CD4-positive, alpha-beta memory T cell (primary cell): ENCODE data around the gene ABCA12. TPM values are rescaled to one million over a fixed set of nuclear protein-coding genes. Genes with fewer than 3 reads are reported as not detected.

Experiments used
- CTCF ChIA-PET: fragments of 350-600 bp; sonication (Branson Sonifier 250); formaldehyde crosslinking; loops from one replicate; lab custom pipeline; 2021; ENCODE audit warnings: inconsistent platforms; ENCODE audit not compliant: partially characterized antibody; lab: Charles Lee
- POLR2A ChIA-PET: fragments of 350-600 bp; sonication (Branson Sonifier 250); formaldehyde crosslinking; loops from one replicate; lab custom pipeline; 2021; ENCODE audit not compliant: partially characterized antibody; lab: Charles Lee
- DNase-seq, 5 donors: peaks; one replicate each; pipeline versions ENCODE4 v3.0.0 to v3.0.0-alpha.2; 2020 to 2022; ENCODE audit warnings: mixed read lengths in 1 of 5
- H3K27ac ChIP-seq: one replicate; pipeline ENCODE4 v1.7.0; 2013; ENCODE audit warnings: low read depth, low read length
- H3K27me3 ChIP-seq: 2 replicates; pipeline ENCODE4 v1.7.0; 2013; ENCODE audit warnings: mild to moderate bottlenecking, low read length, moderate library complexity; ENCODE audit not compliant: insufficient read depth
- H3K36me3 ChIP-seq: 2 replicates; pipeline ENCODE4 v1.7.0; 2013; ENCODE audit warnings: mild to moderate bottlenecking, low read length, moderate library complexity; ENCODE audit not compliant: insufficient read depth
- H3K4me1 ChIP-seq: 2 replicates; pipeline ENCODE4 v1.7.0; 2013; ENCODE audit warnings: mild to moderate bottlenecking, low read length, moderate library complexity; ENCODE audit not compliant: insufficient read depth
- H3K4me3 ChIP-seq, 2 donors: one replicate each; pipeline ENCODE4 v1.7.0; 2013; ENCODE audit warnings: low read length in 2 of 2, mild to moderate bottlenecking in 1 of 2
- H3K9me3 ChIP-seq, 2 donors: one replicate each; pipeline ENCODE4 v1.7.0; 2013; ENCODE audit warnings: low read length in 2 of 2, control low read depth in 1 of 2; ENCODE audit not compliant: control insufficient read depth in 1 of 2
- H3K27ac Mint-ChIP-seq, 7 donors: one replicate each; pipeline ENCODE4 v1.8.0; 2020 to 2021; ENCODE audit warnings: mixed read lengths in 7 of 7, mild to moderate bottlenecking in 6 of 7, inconsistent platforms in 3 of 7, moderate library complexity in 3 of 7
- H3K27me3 Mint-ChIP-seq, 2 donors: one replicate each; pipeline ENCODE4 v1.8.0; 2020 to 2021; ENCODE audit warnings: mixed read lengths in 2 of 2
- H3K36me3 Mint-ChIP-seq, 2 donors: one replicate each; pipeline ENCODE4 v1.8.0; 2020 to 2021; ENCODE audit warnings: mixed read lengths in 2 of 2, inconsistent platforms in 1 of 2, mild to moderate bottlenecking in 1 of 2
- H3K4me1 Mint-ChIP-seq, 4 donors: one replicate each; pipeline ENCODE4 v1.8.0; 2020 to 2021; ENCODE audit warnings: mixed read lengths in 4 of 4, mild to moderate bottlenecking in 1 of 4
- H3K4me3 Mint-ChIP-seq, 8 donors: one replicate each; pipeline ENCODE4 v1.8.0; 2020 to 2021; ENCODE audit warnings: mixed read lengths in 8 of 8, mild to moderate bottlenecking in 7 of 8, moderate library complexity in 6 of 8, inconsistent platforms in 3 of 8
- H3K9me3 Mint-ChIP-seq, 8 donors: one replicate each; pipeline ENCODE4 v1.8.0; 2020 to 2021; ENCODE audit warnings: mixed read lengths in 8 of 8, mild to moderate bottlenecking in 5 of 8, inconsistent platforms in 3 of 8, moderate library complexity in 1 of 8
- intact Hi-C: fragments of 100-400 bp; cut with micrococcal nuclease; formaldehyde crosslinking; loops from one replicate; pipeline ENCODE4 v1.15.1; 2023
- polyA plus RNA-seq, 2 donors: library from polyadenylated mRNA; unstranded; fragments of 300-500 nt; fragmentation: Illumina TruSeq; gene quantifications; one replicate each; pipeline ENCODE4 v1.2.3, GENCODE V29; 2021
- total RNA-seq, 2 experiments: library from RNA; stranded (reverse); gene quantifications; one replicate each; pipeline ENCODE4 v1.2.3, GENCODE V29; 2021

Gene ABCA12
- total and polyA plus RNA-seq, 4 experiments from 2014 or later = not detected

GRCh38 chr2:215084080-215084479, 54.3 kb downstream of the ABCA12 start:
- Histone ChIP-seq H3K9me3 (no peaks in the 10 kb centered on the region), H3K27ac (no peak overlapping the region), H3K4me1 (no peaks in the 10 kb centered on the region), H3K27me3 (no peaks in the 10 kb centered on the region), H3K36me3 (no peaks in the 10 kb centered on the region), H3K4me3 (no peak overlapping the region)
- Mint-ChIP-seq H3K36me3 (no peaks in the 10 kb centered on the region), H3K4me3 (no peak overlapping the region), H3K4me1 (no peaks in the 10 kb centered on the region), H3K9me3 (peaks cover 0 to 5% (median 0%) of the 10 kb centered on the region in 8 donors), H3K27ac (no peak overlapping the region), H3K27me3 (peaks cover 0 to 5% of the 10 kb centered on the region in 2 donors)
- intact Hi-C loops = no loop called here
- no peak for DNase-seq
- POLR2A ChIA-PET = no interaction called here
- CTCF ChIA-PET = no interaction called here

DNA sequence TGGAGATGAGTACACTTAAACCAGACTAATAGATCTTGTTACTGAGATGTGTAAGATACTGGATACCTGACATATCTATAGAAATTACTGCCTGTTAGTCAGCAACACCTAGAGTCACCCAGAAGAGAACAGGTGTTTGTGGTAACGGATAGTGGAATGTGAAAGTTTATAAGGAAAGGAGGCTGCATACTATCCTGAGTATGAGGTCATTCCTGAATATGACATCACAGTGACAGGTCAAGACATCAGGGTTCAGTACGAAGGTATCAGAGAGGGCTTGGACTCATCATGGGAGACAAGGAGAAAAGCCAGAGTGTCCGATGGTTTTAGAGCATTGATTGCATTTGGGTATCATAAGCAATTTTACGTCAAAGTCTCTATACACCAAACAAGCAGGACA, 55.3 kb downstream of the ABCA12 start:
- Mint-ChIP-seq H3K27me3 (peaks cover 0 to 5% of the 10 kb centered on the region in 2 donors), H3K9me3 (peaks cover 0 to 5% (median 0%) of the 10 kb centered on the region in 8 donors), H3K27ac (no peak overlapping the region), H3K4me1 (no peaks in the 10 kb centered on the region), H3K36me3 (no peaks in the 10 kb centered on the region), H3K4me3 (no peak overlapping the region)
- Histone ChIP-seq H3K36me3 (no peaks in the 10 kb centered on the region), H3K4me3 (no peak overlapping the region), H3K4me1 (no peaks in the 10 kb centered on the region), H3K27me3 (no peaks in the 10 kb centered on the region), H3K27ac (no peak overlapping the region), H3K9me3 (no peaks in the 10 kb centered on the region)
- no peak for DNase-seq
- intact Hi-C loops = no loop called here
- ChIA-PET POLR2A (no interaction called here), CTCF (no interaction called here)

- Mint-ChIP-seq H3K9me3 (peaks cover 0 to 5% (median 0%) of the 10 kb centered on the region in 8 donors), H3K27me3 (peaks cover 0 to 5% of the 10 kb centered on the region in 2 donors), H3K36me3 (no peaks in the 10 kb centered on the region), H3K4me3 (no peak overlapping the region), H3K4me1 (no peaks in the 10 kb centered on the region), H3K27ac (no peak overlapping the region)
- Histone ChIP-seq H3K9me3 (no peaks in the 10 kb centered on the region), H3K36me3 (no peaks in the 10 kb centered on the region), H3K4me1 (no peaks in the 10 kb centered on the region), H3K4me3 (no peak overlapping the region), H3K27ac (no peak overlapping the region), H3K27me3 (no peaks in the 10 kb centered on the region)
- ChIA-PET CTCF (no interaction called here), POLR2A (no interaction called here)
- intact Hi-C loops = no loop called here
- DNase-seq = no peak
Measured at GRCh38 chr2:215082446-215082845, 56.0 kb downstream of the ABCA12 start.

- DNase-seq = no peak
- Mint-ChIP-seq H3K27ac (no peak overlapping the region), H3K9me3 (peaks cover 0 to 5% (median 0%) of the 10 kb centered on the region in 8 donors), H3K36me3 (no peaks in the 10 kb centered on the region), H3K4me1 (no peaks in the 10 kb centered on the region), H3K27me3 (peaks cover 0 to 5% of the 10 kb centered on the region in 2 donors), H3K4me3 (no peak overlapping the region)
- Histone ChIP-seq H3K4me1 (no peaks in the 10 kb centered on the region), H3K27me3 (no peaks in the 10 kb centered on the region), H3K27ac (no peak overlapping the region), H3K9me3 (no peaks in the 10 kb centered on the region), H3K4me3 (no peak overlapping the region), H3K36me3 (no peaks in the 10 kb centered on the region)
- ChIA-PET POLR2A (no interaction called here), CTCF (no interaction called here)
- intact Hi-C loops = no loop called here
Measured at GRCh38 chr2:215080545-215080944, 57.9 kb downstream of the ABCA12 start.

GRCh38 chr2:215071676-215072075, 66.8 kb downstream of the ABCA12 start:
- no peaks in the 10 kb centered on the region for H3K9me3 Mint-ChIP-seq
- H3K27ac Mint-ChIP-seq = no peak overlapping the region
- Histone ChIP-seq H3K27ac (no peak overlapping the region), H3K4me3 (no peak overlapping the region), H3K36me3 (no peaks in the 10 kb centered on the region), H3K9me3 (no peaks in the 10 kb centered on the region), H3K27me3 (no peaks in the 10 kb centered on the region), H3K4me1 (no peaks in the 10 kb centered on the region)
- ChIA-PET CTCF (no interaction called here), POLR2A (no interaction called here)
- H3K36me3 Mint-ChIP-seq = no peaks in the 10 kb centered on the region
- DNase-seq = no peak
- H3K27me3 Mint-ChIP-seq = no peaks in the 10 kb centered on the region
- intact Hi-C loops = no loop called here
- no peak overlapping the region for H3K4me3 Mint-ChIP-seq
- no peaks in the 10 kb centered on the region for H3K4me1 Mint-ChIP-seq

GRCh38 chr2:215068399-215068798, 70.0 kb downstream of the ABCA12 start:
- no peaks in the 10 kb centered on the region for H3K27me3 ChIP-seq
- H3K27ac ChIP-seq = no peak overlapping the region
- no peak overlapping the region for H3K4me3 ChIP-seq
- POLR2A ChIA-PET = no interaction called here
- no peaks in the 10 kb centered on the region for H3K36me3 ChIP-seq
- no peaks in the 10 kb centered on the region for H3K9me3 ChIP-seq
- no peaks in the 10 kb centered on the region for H3K4me1 ChIP-seq
- intact Hi-C loops = no loop called here
- Mint-ChIP-seq H3K36me3 (no peaks in the 10 kb centered on the region), H3K27me3 (peaks cover 0 to 2% of the 10 kb centered on the region in 2 donors), H3K27ac (no peak overlapping the region), H3K4me3 (no peak overlapping the region), H3K9me3 (no peaks in the 10 kb centered on the region), H3K4me1 (no peaks in the 10 kb centered on the region)
- CTCF ChIA-PET = no interaction called here
- DNase-seq = no peak

DNA sequence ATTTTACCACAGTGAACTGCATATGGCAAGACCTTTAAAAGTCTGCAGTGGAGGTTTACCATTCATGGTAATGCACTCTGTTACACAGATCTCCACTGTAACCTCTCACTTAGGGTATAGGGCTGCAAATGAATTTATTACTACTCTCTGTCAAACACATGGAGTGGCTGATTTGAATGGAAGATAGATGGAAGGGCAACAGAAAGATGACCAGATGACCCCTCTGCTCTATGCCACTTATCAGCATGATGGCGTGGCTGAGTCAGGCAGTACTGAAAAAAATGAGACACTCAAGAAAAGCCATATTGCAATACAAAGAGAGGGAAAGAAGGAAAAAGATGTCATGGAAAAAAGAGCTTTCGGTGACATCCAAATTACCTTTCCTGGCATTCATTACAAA, 72.3 kb downstream of the ABCA12 start:
- H3K4me3 ChIP-seq = no peak overlapping the region
- Mint-ChIP-seq H3K36me3 (no peaks in the 10 kb centered on the region), H3K4me1 (no peaks in the 10 kb centered on the region), H3K4me3 (no peak overlapping the region), H3K27ac (no peak overlapping the region), H3K27me3 (peaks cover 0 to 2% of the 10 kb centered on the region in 2 donors), H3K9me3 (peaks cover 0 to 2% (median 0%) of the 10 kb centered on the region in 8 donors)
- no peak overlapping the region for H3K27ac ChIP-seq
- H3K36me3 ChIP-seq = no peaks in the 10 kb centered on the region
- CTCF ChIA-PET = no interaction called here
- no peaks in the 10 kb centered on the region for H3K4me1 ChIP-seq
- POLR2A ChIA-PET = no interaction called here
- H3K27me3 ChIP-seq = no peaks in the 10 kb centered on the region
- intact Hi-C loops = no loop called here
- no peak for DNase-seq
- H3K9me3 ChIP-seq = no peaks in the 10 kb centered on the region

GRCh38 chr2:215063526-215063925, 74.9 kb downstream of the ABCA12 start:
- POLR2A ChIA-PET = no interaction called here
- Mint-ChIP-seq H3K9me3 (peaks cover 0 to 2% (median 0%) of the 10 kb centered on the region in 8 donors), H3K4me1 (no peaks in the 10 kb centered on the region), H3K4me3 (no peak overlapping the region), H3K36me3 (no peaks in the 10 kb centered on the region), H3K27me3 (peaks cover 0 to 2% of the 10 kb centered on the region in 2 donors), H3K27ac (no peak overlapping the region)
- intact Hi-C loops = no loop called here
- H3K4me1 ChIP-seq = no peaks in the 10 kb centered on the region
- no peak for DNase-seq
- no peaks in the 10 kb centered on the region for H3K27me3 ChIP-seq
- CTCF ChIA-PET = no interaction called here
- H3K36me3 ChIP-seq = no peaks in the 10 kb centered on the region
- no peak overlapping the region for H3K4me3 ChIP-seq
- no peaks in the 10 kb centered on the region for H3K9me3 ChIP-seq
- no peak overlapping the region for H3K27ac ChIP-seq
